Mesenteric fat pad (tissue), 1 donor: Measurements from ENCODE around the gene TCF20. TPM values are rescaled to one million over a fixed set of nuclear protein-coding genes. Genes with fewer than 3 reads are reported as not detected.

Source experiments
- DNase-seq: peaks from one replicate; pipeline ENCODE4 v3.0.0-alpha.2; 2020; ENCODE audit warnings: low spot score
- long read RNA-seq: library from polyadenylated mRNA; unstranded; transcript quantifications from one replicate; pipeline ENCODE4 v2.0.0, GENCODE V29; 2020
- total RNA-seq: library from RNA; stranded (reverse); fragmentation: NEBNext Ultra II Directional; extraction: Animal tissue kit (Norgen Biotek cat#: 25700); gene quantifications from one replicate; pipeline ENCODE4 v1.2.1, GENCODE V29; 2021
- donor health status: DM: yes; HTN: yes; CAD: no.

Gene TCF20
- total RNA-seq = 25.2 TPM
- long read RNA-seq, partial matches to known transcripts = 0 of 22 reads
- long read RNA-seq, other reads (novel, unspliced or antisense) = 22 of 22 reads

DNA sequence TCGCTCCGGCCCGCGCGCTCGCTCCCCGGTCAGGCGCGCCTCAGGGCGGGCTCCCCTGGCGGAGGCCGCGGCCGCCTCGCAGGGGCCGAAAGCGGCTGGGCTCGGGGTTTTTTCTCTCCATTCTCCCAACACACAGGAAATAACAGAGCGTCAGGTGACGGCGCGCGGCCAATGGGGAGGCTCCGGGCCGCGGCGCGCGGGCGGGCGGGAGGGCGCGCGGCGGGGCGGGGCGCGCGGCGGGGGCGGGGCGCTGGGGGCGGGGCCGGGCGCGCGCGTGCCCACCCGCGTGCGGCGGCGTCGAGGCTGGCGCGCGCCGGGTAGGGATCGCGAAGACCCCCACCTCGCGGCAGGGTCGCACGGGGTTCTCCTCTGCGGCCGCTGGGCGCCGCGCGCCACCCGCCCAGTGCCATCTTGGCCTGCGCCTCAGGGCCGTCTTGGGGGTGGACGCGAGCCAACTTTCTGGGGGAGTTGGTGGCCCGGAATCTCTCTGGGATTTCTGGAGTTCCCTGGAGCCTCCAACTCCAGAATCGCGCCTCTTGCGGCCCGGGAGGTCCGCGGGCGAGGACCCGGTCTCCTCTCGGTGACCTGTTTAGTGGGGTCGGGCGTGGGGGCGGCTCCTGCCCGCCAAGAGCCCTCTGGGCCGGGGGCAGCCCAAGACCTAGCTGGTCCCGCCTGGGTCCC, at the start of gene TCF20:
TCF20 (minus strand) TSS at position 144 of the 681 bp plus-strand sequence. CDS start 55,348 bp downstream, outside the sequence.
- peak; percentile 92 for DNase-seq

DNA sequence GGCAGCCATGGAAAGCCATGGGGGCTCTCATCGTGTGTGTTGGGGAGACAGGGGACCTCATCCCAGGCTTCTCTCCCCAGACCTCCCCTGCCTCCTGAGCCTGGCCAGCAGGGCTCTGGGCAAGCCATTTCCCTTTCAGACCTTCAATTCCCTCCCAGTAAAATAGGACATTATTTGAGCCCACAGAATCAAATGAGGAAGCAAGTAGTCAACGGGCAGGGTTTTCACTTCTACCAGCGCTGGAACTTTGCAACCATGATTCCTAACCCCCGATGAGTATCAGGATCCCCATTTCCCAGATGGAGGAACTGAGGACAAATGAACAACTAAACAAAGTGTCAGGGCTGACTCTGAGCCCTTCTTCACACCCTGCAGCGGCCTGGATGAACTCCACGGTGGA, 48.9 kb upstream of the TCF20 start:
- DNase-seq = no peak

DNA sequence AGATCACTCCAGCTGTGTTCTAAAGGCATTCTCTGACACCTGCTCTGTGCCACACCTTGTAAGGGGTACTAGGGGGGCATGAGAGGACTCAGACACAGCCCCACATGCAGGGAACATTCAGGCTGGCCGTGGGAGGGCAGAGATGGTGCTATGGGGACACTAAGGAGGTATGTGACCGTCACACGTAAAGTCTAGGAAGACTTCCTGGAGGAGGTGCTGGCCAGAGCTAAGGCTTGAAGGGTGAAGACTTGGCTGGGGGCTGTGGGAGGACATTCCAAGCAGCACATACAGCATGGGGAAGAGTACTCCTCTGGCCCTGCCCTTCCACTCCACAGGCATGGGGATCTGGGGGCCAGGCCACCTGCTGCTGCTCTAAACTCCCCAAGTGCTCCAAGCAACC, 48.5 kb upstream of the TCF20 start:
- DNase-seq = no peak

DNA sequence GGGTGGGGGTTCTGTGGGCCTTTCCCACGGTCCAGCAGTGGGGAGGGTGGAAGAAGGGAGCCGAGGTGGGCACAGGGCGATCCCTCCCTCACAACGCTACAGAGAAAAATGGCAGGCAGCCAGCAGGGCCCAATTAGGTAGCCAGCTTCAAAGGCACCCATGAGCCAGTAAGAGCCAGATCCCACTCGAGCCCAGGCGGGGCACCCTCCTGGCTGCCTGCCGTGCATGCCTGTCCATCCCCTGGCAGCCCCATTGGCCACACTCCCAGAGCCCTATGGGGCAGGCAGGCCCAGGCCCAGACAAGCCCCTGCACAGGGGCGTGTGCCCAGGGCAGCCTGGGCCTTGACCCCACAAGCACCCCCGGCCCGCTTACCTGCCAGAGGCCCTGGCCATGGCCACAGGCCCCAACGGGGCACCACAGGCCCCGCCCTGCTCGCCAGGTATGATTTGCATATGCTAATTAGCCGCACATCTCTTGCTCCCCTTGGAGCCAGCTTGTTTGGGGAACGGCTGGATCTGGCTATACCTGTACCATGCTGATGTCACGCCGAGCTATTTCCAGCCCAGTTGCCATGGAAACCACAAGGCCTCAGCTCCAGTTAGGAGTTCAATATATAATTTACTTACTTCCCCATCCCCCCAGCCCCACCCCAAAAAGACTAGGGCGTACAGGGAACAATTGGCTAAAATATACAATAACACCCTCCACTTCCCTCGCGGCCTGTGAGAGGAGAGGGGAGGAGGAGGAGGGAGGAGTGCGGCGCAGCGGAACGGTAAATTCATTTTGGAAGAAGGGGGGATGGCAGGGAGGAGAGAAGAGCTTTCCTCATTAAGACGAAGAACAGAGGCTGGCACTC, 47.5 kb upstream of the TCF20 start:
- no peak for DNase-seq

DNA sequence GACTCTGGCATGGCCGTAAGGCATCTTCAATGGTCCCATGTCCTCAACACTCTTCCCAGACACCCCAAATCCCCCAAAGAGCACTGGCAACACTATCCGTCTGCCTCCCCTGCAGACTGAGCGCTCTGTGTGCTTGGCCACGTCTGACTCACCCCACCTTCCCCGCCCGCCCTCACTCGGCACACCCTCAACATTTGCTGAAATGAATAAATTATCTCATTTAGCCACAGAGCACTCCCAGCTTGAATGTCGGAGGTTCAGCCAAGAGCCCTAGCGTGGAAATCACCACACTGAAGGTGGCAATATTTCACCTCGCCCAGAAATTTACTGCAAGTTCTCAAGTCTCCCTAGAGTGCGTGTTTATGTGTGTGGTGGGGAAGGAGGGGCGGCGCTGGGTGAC, 46.6 kb upstream of the TCF20 start:
- no peak for DNase-seq

DNA sequence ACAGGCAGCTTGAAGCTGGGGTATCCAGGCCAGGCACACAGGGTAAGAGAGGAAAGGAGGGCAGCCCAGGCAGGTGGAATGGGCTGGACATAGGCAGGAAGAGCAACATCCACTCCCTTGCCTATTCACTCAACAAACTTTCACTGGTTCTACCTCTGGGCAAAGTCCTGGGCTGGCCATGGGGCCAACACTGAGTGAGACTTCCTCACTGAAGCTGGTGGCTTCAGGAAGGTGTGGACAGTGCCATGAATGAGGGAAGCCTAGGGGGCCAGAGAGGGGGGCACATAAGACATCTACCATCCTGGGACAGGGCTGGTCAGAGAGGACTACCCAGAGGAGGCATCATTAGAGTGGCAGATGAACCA, 44.9 kb upstream of the TCF20 start:
- no peak for DNase-seq

DNA sequence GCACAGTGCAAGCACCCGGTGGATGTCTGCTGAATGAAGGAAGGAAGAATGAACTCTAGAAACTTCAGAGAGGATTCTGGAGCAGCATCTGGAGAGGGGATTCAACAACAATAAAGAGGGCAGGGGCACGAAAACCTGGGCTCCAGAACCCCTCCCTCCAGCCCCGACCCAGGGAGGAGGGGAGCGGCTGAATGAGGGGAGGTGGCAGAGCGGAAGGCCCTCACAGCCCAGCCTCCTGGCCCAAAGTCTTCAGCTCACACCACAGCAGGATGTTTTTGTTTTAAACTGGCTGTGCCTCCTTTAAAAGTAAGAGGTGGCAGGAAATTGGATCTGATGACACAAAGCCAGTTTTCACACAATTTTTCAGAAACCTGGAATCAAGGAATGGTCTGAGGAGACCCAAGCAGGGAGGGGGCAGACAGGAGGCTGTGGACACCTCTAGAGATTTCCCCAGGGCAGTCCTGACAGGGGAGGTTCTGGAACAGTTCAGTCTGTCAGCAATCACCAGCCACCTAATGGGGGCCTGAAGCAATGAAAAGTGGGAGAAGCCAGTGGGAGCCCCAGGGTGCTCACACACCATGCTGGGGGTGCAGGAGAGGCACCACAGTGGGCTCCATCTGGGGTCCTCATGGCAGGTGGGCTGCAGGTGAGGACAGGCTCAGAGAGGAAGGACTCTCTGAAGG, 44.4 kb upstream of the TCF20 start:
- no peak for DNase-seq

DNA sequence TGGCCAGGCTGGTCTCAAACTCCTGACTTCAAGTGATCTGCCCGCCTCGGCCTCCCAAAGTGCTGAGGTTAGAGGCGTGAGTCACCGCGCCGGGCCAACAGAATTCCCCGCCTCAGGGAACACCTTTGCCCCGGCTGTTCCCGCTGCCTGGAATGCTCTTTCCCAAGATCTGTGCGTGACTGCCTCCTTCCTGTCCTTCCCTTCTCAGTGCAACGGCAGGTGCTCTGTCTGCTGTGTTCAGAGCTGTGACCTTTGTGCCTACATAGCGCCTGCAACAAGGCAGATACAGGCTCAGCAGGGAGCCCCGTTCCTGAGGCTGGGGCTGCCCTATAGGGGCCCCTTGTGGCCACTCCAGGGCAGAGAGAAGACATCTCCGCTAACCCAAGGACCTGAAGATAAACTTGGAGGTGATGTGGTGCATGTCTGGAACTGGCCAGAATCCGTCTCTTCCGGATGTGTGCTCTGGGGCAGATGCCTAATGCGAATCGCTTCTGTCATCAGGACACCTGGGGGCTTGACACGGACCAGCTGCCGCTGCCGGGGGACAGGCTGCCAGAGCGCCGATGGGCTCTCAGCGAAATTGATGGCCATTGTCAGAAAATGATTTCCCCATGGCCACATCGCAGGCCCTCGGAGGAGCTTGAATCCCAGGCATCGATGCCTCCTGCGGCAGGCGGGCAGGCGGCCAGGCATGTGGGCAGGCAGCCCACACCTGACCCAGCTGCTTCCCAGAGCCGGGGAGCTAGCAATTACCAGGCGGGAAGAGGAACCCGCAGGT, 43.5 kb upstream of the TCF20 start:
- no peak for DNase-seq

DNA sequence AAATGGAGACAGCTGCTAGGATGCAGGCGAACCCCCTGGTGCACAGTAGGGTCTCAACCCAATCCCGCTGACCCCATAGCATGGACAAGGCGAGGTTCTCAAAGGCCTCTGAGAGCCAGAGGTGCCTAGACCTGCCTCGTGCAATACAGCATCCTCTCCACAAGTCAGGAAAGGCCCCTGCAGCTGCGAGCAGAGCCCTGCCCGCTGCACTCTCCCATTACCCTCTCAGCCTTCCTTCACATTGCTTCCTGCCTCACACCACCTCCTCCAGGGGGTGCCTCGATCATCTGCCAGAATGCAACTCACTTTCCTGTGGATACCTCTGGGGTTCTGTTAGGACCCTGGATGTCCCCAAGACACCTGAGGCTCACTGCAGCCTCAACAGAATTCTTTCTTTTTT, 42.8 kb upstream of the TCF20 start:
- DNase-seq = no peak

DNA sequence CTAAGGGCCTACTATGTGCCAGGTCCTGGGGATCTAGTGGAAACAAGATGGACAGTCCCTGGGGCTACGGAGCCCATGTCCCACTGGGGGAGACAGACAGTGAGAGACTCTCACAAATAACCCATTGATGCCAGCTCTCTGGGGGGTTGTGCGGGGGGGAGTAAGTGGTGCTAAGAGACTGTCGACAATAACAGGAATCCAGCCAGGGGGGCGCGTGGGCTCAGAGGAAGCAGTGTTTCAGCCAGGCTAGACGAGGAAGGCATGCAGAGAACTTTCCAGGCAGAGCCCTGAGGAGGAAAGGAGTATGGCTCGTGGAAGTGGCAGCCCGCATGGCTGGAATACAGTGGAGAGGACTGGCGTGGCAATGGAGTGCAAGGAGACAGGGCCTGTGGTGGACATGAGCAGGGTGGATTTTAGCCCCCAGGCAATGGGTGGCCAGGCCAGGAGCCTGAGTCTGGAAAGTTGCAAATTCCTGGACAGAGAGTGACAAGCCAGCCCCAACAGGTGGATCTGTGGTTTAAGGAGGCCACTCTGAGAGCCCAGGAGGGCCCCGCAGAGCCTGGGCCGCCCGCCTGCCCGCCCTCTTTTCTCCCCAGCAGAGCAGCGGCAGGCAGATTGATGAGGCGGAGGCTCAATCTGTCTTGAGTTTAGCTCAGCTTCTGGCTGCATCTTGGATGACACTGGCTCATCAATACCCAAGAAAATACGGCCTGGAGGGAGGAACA, 40.0 kb upstream of the TCF20 start:
- no peak for DNase-seq

DNA sequence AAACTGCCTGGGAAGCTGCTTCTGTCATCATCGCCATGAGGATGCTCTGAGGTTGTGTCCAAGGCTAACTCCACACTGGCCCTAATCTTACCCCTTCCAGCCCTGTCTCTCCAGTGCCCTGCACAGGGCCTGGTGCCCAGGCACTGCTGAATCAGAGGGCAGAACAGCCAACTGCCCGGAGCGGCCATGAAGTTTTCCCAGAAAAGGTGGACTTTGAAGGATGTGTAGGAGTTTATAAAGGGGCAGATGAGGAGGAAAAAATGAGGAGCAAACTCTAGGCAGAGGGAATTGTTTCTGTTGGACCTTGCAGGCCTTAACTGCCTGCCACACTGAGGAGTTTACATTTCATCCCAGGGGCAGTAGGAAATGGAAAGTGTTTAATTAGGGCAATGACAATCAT, 39.4 kb upstream of the TCF20 start:
- no peak for DNase-seq

- no peak for DNase-seq
Observed at GRCh38 chr22:42308892-42309468, 38.5 kb upstream of the TCF20 start.

- DNase-seq = no peak
Observed at GRCh38 chr22:42307806-42308563, 37.5 kb upstream of the TCF20 start.

GRCh38 chr22:42306010-42306409, 35.6 kb upstream of the TCF20 start:
- no peak for DNase-seq

DNA sequence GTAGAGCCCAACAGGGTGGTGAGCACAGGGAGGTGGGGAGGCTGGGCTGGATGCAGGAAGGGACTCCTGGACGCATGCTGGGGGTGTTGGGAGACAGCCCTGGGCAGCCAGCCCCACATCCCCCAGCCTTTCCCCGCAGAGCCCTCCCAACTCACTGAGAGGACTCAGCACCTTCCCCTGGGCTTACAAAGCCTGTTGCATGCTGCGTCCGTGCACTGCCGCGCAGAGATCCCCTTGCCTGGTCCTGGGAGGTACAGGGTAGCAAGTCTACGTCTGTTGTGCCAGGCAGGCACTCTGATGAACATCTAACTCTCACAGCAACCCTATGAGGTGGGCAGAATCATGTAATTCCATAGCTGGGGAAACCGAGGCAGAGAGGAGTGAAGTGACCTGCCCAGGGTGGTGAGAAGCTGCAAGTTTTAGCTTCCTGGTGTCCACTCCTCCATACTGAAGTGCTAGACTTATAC, 33.9 kb upstream of the TCF20 start:
- DNase-seq = no peak

GRCh38 chr22:42303396-42304323, 33.2 kb upstream of the TCF20 start:
- DNase-seq = no peak

DNA sequence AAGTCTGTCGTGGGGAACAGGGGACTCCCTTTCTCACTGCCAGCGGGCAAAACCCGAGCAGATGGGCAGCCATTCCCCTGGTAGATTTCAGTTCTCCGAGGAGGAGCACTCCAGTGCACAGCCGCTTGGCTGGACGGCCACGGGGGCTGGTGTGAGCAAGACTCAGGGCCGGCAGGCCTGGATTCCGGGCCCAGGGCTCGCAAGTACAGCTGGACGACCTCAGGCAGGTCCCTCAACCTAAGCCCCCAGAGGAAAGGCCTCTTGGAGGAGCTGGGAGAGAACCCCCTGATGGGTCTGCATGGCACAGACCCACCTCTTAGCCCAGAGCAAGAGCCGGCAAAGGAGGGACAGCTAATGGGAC, 31.3 kb upstream of the TCF20 start:
- no peak for DNase-seq

- DNase-seq = no peak
Observed at GRCh38 chr22:42301077-42301741, 30.8 kb upstream of the TCF20 start.
